Mesendoderm (in vitro differentiated cells): ENCODE results near the gene TENT5C.

ENCODE experiments used
- DNase-seq: peaks from one replicate; pipeline ENCODE4 v3.0.0; 2013
- H2AK5ac ChIP-seq: 2 replicates; pipeline ENCODE4 v1.6.1; 2013; ENCODE audit warnings: low read length, inconsistent platforms
- H2BK120ac ChIP-seq: 2 replicates; pipeline ENCODE4 v1.6.1; 2013; ENCODE audit warnings: low read depth, mild to moderate bottlenecking, low read length, moderate library complexity, mixed read lengths
- H2BK15ac ChIP-seq: replicated peaks from 2 replicates; pipeline ENCODE4 v1.6.1; 2013; ENCODE audit warnings: low read depth, mild to moderate bottlenecking, moderate library complexity
- H2BK5ac ChIP-seq: 2 replicates; pipeline ENCODE4 v1.6.1; 2013; ENCODE audit warnings: low read length, inconsistent platforms
- H3K18ac ChIP-seq: 2 replicates; pipeline ENCODE4 v1.6.1; 2013; ENCODE audit warnings: mild to moderate bottlenecking, low read length, mixed read lengths
- H3K23ac ChIP-seq: one replicate; pipeline ENCODE4 v1.6.1; 2013; ENCODE audit warnings: low read length
- H3K27ac ChIP-seq: 2 replicates; pipeline ENCODE4 v1.5.1; 2013; ENCODE audit warnings: low read depth, mild to moderate bottlenecking, inconsistent platforms, low read length, moderate library complexity
- H3K27me3 ChIP-seq: 2 replicates; pipeline ENCODE4 v1.6.1; 2013; ENCODE audit warnings: low read length, control low read depth, mild to moderate bottlenecking, inconsistent platforms; ENCODE audit not compliant: insufficient read depth, poor library complexity
- H3K36me3 ChIP-seq: 2 replicates; pipeline ENCODE4 v1.6.1; 2013; ENCODE audit warnings: low read length, inconsistent platforms; ENCODE audit not compliant: control insufficient read depth, insufficient read depth
- H3K4ac ChIP-seq: one replicate; pipeline ENCODE4 v1.6.1; 2013; ENCODE audit warnings: low read depth, mild to moderate bottlenecking, low read length, moderate library complexity
- H3K4me1 ChIP-seq: 2 replicates; pipeline ENCODE4 v1.6.1; 2013; ENCODE audit warnings: low read depth, low read length, inconsistent platforms; ENCODE audit not compliant: control insufficient read depth
- H3K4me2 ChIP-seq: 2 replicates; pipeline ENCODE4 v1.6.1; 2013; ENCODE audit warnings: low read length
- H3K4me3 ChIP-seq: 2 replicates; pipeline ENCODE4 v1.5.1; 2013; ENCODE audit warnings: mild to moderate bottlenecking, low read length
- H3K56ac ChIP-seq: one replicate; pipeline ENCODE4 v1.6.1; 2013; ENCODE audit warnings: low read length
- H3K79me1 ChIP-seq: 2 replicates; pipeline ENCODE4 v1.6.1; 2013; ENCODE audit warnings: low read length, inconsistent platforms
- H3K79me2 ChIP-seq: 2 replicates; pipeline ENCODE4 v1.6.1; 2013; ENCODE audit warnings: mild to moderate bottlenecking, low read length; ENCODE audit not compliant: control insufficient read depth, insufficient read depth
- H3K9ac ChIP-seq: 2 replicates; pipeline ENCODE4 v1.6.1; 2013; ENCODE audit warnings: low read length, inconsistent platforms
- H4K5ac ChIP-seq: one replicate; pipeline ENCODE4 v1.6.1; 2013; ENCODE audit warnings: low read length
- H4K8ac ChIP-seq: one replicate; pipeline ENCODE4 v1.6.1; 2013; ENCODE audit warnings: low read depth, mild to moderate bottlenecking, control low read depth, low read length, moderate library complexity
- WGBS: extraction: QIAGEN DNeasy Blood & Tissue Kit; methylation state at CpG from one replicate; pipeline ENCODE4 v1.1.7; 2013; ENCODE audit warnings: low lambda C conversion rate, missing lambda C conversion rate; ENCODE audit not compliant: insufficient coverage; ENCODE audit errors: extremely low coverage; 5-methylcytosine and 5-hydroxymethylcytosine counted together

The TENT5C gene

DNA sequence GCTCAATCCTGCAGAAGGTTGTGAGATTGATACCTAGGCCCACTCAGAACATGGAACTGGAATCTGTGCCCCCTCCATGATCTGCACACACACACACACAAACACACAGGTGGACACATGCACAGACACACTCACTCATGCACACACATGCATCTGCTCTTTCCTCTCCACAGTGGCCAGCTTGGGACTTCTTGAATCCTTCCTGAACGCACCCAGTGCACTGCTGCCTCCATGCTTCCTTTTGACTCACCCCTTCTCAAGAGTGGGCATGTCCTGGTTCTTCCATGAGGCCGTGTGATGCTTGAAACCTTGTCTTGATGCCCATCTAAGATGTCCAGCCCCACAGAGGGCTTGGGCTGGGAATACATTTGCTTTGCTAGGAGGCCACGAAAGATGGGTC lies 25.4 kb upstream of the TENT5C start:
- no peak overlapping the region for H3K4me3 ChIP-seq
- H3K27ac ChIP-seq: no peak overlapping the region
- H3K4ac ChIP-seq: no peak overlapping the region
- H4K5ac ChIP-seq: no peak overlapping the region
- no peak overlapping the region for H3K18ac ChIP-seq
- WGBS: no CpG with 5 or more reads among the region's 3 CpGs
- H3K36me3 ChIP-seq: no peaks in the 10 kb centered on the region
- H3K23ac ChIP-seq: no peak overlapping the region
- no peak overlapping the region for H3K4me2 ChIP-seq
- no peak overlapping the region for H3K9ac ChIP-seq
- H3K27me3 ChIP-seq: no peaks in the 10 kb centered on the region
- no peak overlapping the region for H2BK15ac ChIP-seq
- no peak overlapping the region for H2BK5ac ChIP-seq
- H2BK120ac ChIP-seq: no peak overlapping the region
- no peak overlapping the region for H4K8ac ChIP-seq
- H2AK5ac ChIP-seq: no peak overlapping the region
- H3K79me1 ChIP-seq: no peaks in the 10 kb centered on the region
- H3K79me2 ChIP-seq: no peaks in the 10 kb centered on the region
- H3K56ac ChIP-seq: no peak overlapping the region
- H3K4me1 ChIP-seq: no peaks in the 10 kb centered on the region
- no peak for DNase-seq

DNA sequence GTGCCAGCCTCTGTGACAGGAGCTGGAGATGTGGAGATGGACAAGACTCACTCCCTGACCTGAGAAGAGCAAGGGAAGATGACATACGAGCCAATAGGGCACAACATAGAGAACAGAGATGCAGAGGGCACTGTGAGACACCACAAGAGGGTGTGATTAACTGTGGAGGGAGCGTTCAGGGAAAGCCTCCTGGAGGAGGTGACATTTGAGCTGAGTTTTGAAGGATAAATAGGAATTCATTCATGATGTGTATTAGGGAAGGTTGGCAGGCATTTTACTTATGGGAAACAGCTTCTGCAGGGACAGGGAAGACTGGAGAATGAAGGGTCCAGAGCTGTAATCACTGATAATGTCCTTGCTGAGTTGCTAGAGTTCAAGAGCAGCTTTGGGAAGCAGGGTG lies 25.0 kb upstream of the TENT5C start:
- Histone ChIP-seq H3K4me1 (no peaks in the 10 kb centered on the region), H2AK5ac (no peak overlapping the region), H3K36me3 (no peaks in the 10 kb centered on the region), H2BK15ac (no peak overlapping the region), H3K23ac (no peak overlapping the region), H3K18ac (no peak overlapping the region), H2BK120ac (no peak overlapping the region), H3K4ac (no peak overlapping the region), H3K4me2 (no peak overlapping the region), H2BK5ac (no peak overlapping the region), H3K56ac (no peak overlapping the region), H3K27ac (no peak overlapping the region), H3K4me3 (no peak overlapping the region), H3K79me1 (no peaks in the 10 kb centered on the region), H4K5ac (no peak overlapping the region), H4K8ac (no peak overlapping the region), H3K9ac (no peak overlapping the region), H3K79me2 (no peaks in the 10 kb centered on the region), H3K27me3 (no peaks in the 10 kb centered on the region)
- WGBS: no CpG with 5 or more reads among the region's 2 CpGs
- no peak for DNase-seq

GRCh38 chr1:117581391-117581943 lies 24.4 kb upstream of the TENT5C start:
- H3K23ac ChIP-seq: no peak overlapping the region
- DNase-seq: no peak

GRCh38 chr1:117582451-117582850 lies 23.4 kb upstream of the TENT5C start:
- Histone ChIP-seq H4K8ac (no peak overlapping the region), H2BK5ac (no peak overlapping the region), H2BK15ac (no peak overlapping the region), H3K79me2 (no peaks in the 10 kb centered on the region), H3K4me3 (no peak overlapping the region), H3K36me3 (no peaks in the 10 kb centered on the region), H3K56ac (no peak overlapping the region), H3K27ac (no peak overlapping the region), H3K79me1 (no peaks in the 10 kb centered on the region), H3K4ac (no peak overlapping the region), H3K23ac (no peak overlapping the region), H2AK5ac (no peak overlapping the region), H3K4me2 (no peak overlapping the region), H3K27me3 (no peaks in the 10 kb centered on the region), H3K9ac (no peak overlapping the region), H4K5ac (no peak overlapping the region), H3K18ac (no peak overlapping the region), H2BK120ac (no peak overlapping the region), H3K4me1 (no peaks in the 10 kb centered on the region)
- DNase-seq: no peak
- WGBS: no CpG with 5 or more reads among the region's 3 CpGs

More at GRCh38 chr1:117581391-117581943, 24.4 kb upstream of the TENT5C start:
- Histone ChIP-seq H3K79me1 (no peaks in the 10 kb centered on the region), H3K27me3 (no peaks in the 10 kb centered on the region), H3K18ac (no peak overlapping the region), H3K27ac (no peak overlapping the region), H3K56ac (no peak overlapping the region), H3K4me1 (no peaks in the 10 kb centered on the region), H4K5ac (no peak overlapping the region), H2BK120ac (no peak overlapping the region), H3K4me2 (no peak overlapping the region), H2BK5ac (no peak overlapping the region), H3K9ac (no peak overlapping the region), H3K79me2 (no peaks in the 10 kb centered on the region), H2BK15ac (no peak overlapping the region), H3K4ac (no peak overlapping the region), H2AK5ac (no peak overlapping the region), H4K8ac (no peak overlapping the region), H3K36me3 (no peaks in the 10 kb centered on the region), H3K4me3 (no peak overlapping the region)
- WGBS: no CpG with 5 or more reads among the region's 10 CpGs

DNA sequence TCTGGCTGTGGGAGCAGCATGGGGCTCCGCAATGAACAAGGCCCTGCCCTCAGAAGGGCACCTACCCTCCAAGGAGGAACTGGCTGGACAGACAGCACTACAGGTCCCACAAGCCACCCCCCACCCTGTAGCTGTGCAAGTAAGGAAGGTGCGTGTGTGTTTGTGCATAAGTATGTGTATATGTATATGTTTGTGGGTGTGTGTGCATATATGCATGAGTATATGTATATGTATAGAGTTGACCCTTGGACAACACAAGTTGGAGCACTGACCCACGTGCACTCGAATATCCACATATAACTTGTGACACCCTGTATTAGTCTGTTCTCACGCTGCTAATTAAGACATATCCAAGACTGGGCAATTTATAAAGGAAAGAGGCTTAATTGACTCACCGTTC lies 22.6 kb upstream of the TENT5C start:
- H2BK15ac ChIP-seq: no peak overlapping the region
- H2BK120ac ChIP-seq: no peak overlapping the region
- H3K4ac ChIP-seq: no peak overlapping the region
- H3K18ac ChIP-seq: no peak overlapping the region
- H2BK5ac ChIP-seq: no peak overlapping the region
- WGBS: no CpG with 5 or more reads among the region's 6 CpGs
- DNase-seq: no peak
- H4K5ac ChIP-seq: no peak overlapping the region
- H3K27me3 ChIP-seq: no peaks in the 10 kb centered on the region
- no peaks in the 10 kb centered on the region for H3K79me2 ChIP-seq
- H3K9ac ChIP-seq: no peak overlapping the region
- no peak overlapping the region for H3K27ac ChIP-seq
- no peak overlapping the region for H3K4me2 ChIP-seq
- no peaks in the 10 kb centered on the region for H3K4me1 ChIP-seq
- H2AK5ac ChIP-seq: no peak overlapping the region
- H4K8ac ChIP-seq: no peak overlapping the region
- H3K56ac ChIP-seq: no peak overlapping the region
- H3K4me3 ChIP-seq: no peak overlapping the region
- H3K79me1 ChIP-seq: no peaks in the 10 kb centered on the region
- H3K36me3 ChIP-seq: no peaks in the 10 kb centered on the region
- no peak overlapping the region for H3K23ac ChIP-seq

- no peak overlapping the region for H4K8ac ChIP-seq
- H3K79me1 ChIP-seq: no peaks in the 10 kb centered on the region
- WGBS: no CpG with 5 or more reads among the region's 6 CpGs
- H3K18ac ChIP-seq: no peak overlapping the region
- no peak for DNase-seq
- H2AK5ac ChIP-seq: no peak overlapping the region
- no peak overlapping the region for H3K4me2 ChIP-seq
- no peak overlapping the region for H4K5ac ChIP-seq
- no peak overlapping the region for H3K4ac ChIP-seq
- no peak overlapping the region for H2BK5ac ChIP-seq
- no peaks in the 10 kb centered on the region for H3K36me3 ChIP-seq
- H3K27ac ChIP-seq: no peak overlapping the region
- no peaks in the 10 kb centered on the region for H3K27me3 ChIP-seq
- no peak overlapping the region for H3K56ac ChIP-seq
- no peaks in the 10 kb centered on the region for H3K4me1 ChIP-seq
- H2BK15ac ChIP-seq: no peak overlapping the region
- no peak overlapping the region for H3K23ac ChIP-seq
- H3K9ac ChIP-seq: no peak overlapping the region
- H3K79me2 ChIP-seq: no peaks in the 10 kb centered on the region
- H2BK120ac ChIP-seq: no peak overlapping the region
- no peak overlapping the region for H3K4me3 ChIP-seq
Measured at GRCh38 chr1:117584181-117584580, 21.7 kb upstream of the TENT5C start.
